SK-N-SH (cell line): ENCODE data around the gene ARHGDIB.

Experiments used
- EP300 ChIP-seq, 2 experiments: IDR thresholded peaks; 2 replicates each; pipeline versions ENCODE4 v1.4.0 to v1.6.1; 2012; ENCODE audit warnings: borderline replicate concordance in 1 of 2, low read depth in 1 of 2, low read length in 1 of 2
- JUND ChIP-seq: IDR thresholded peaks from 2 replicates; pipeline ENCODE4 v1.4.0; 2012
- POLR2AphosphoS5 ChIP-seq: IDR thresholded peaks from 2 replicates; pipeline ENCODE4 v1.6.1; 2012; ENCODE audit warnings: low read depth, low read length
- RCOR1 ChIP-seq: fragments of 150-350 bp; IDR thresholded peaks from 2 replicates; pipeline ENCODE4 v1.6.1; 2017; ENCODE audit warnings: antibody characterized with exemption, low read length
- USF2 ChIP-seq: fragments of 150-350 bp; IDR thresholded peaks from 2 replicates; pipeline ENCODE4 v1.6.1; 2017; ENCODE audit warnings: antibody characterized with exemption, low read length, low read depth, borderline replicate concordance
- TF ChIP-seq, protein P1 (sequence below): fragments of 200-600 bp; sonication (generic); IDR thresholded peaks from 2 replicates; pipeline ENCODE4 v1.6.1; 2017; ENCODE audit warnings: antibody characterized with exemption, mild to moderate bottlenecking, moderate library complexity

DNA sequence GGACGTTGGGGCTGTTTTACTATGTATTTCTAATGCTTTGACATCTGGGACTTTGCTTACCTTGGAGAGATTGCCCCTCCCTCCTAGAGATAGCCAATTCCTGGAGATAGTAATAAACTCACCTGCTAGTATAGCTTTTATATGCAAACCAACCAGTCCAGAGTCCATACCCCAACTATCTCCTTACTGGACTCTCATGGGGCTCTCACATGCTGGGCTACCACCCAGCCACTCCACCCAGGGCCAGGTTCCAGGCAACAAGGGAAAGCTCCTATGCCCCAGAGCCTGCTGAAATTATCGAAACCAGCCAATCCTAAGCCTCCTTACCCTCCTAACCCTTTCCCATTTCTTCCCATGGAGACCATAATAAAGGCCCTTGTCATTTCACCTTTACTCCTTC lies 50.3 kb downstream of the ARHGDIB start:
- TF ChIP-seq, protein P1, sequence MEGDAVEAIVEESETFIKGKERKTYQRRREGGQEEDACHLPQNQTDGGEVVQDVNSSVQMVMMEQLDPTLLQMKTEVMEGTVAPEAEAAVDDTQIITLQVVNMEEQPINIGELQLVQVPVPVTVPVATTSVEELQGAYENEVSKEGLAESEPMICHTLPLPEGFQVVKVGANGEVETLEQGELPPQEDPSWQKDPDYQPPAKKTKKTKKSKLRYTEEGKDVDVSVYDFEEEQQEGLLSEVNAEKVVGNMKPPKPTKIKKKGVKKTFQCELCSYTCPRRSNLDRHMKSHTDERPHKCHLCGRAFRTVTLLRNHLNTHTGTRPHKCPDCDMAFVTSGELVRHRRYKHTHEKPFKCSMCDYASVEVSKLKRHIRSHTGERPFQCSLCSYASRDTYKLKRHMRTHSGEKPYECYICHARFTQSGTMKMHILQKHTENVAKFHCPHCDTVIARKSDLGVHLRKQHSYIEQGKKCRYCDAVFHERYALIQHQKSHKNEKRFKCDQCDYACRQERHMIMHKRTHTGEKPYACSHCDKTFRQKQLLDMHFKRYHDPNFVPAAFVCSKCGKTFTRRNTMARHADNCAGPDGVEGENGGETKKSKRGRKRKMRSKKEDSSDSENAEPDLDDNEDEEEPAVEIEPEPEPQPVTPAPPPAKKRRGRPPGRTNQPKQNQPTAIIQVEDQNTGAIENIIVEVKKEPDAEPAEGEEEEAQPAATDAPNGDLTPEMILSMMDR, result no peak
- TF ChIP-seq JUND (no peak), RCOR1 (no peak), POLR2AphosphoS5 (no peak), USF2 (no peak), EP300 (IDR thresholded peaks at IDR 0.05; ENCODE audit: borderline replicate concordance in 1 of 2, low read depth in 1 of 2, low read length in 1 of 2) (no peak)
